Psoas muscle (tissue), 8 donors: ENCODE data around the gene MPP7. TPM values are rescaled to one million over a fixed set of nuclear protein-coding genes. Genes with fewer than 3 reads are reported as not detected.

Experiments used
- ATAC-seq, 4 donors: fragments of 200-7000 bp; cut with Tn5 transposase; one replicate each; pipeline ENCODE4 v1.9.1; 2020; ENCODE audit warnings: moderate library complexity in 3 of 4, mild to moderate bottlenecking in 2 of 4
- DNase-seq, 2 donors: peaks; one replicate each; pipeline ENCODE4 v3.0.0-alpha.2; 2020
- H3K27ac ChIP-seq: fragments of 200-600 bp; one replicate; pipeline ENCODE4 v1.8.0; 2022
- H3K27me3 ChIP-seq, 3 donors: fragments of 200-600 bp in 1 of 3; one replicate each; pipeline versions ENCODE4 v1.6.1 to v1.8.0; 2013 to 2022; ENCODE audit warnings: low read length in 2 of 3, mild to moderate bottlenecking in 2 of 3, moderate library complexity in 1 of 3; ENCODE audit not compliant: insufficient read depth in 3 of 3
- H3K36me3 ChIP-seq, 2 donors: fragments of 200-600 bp in 1 of 2; one replicate each; pipeline versions ENCODE4 v1.6.1 to v1.8.0; 2013 to 2022; ENCODE audit warnings: low read depth in 1 of 2, mild to moderate bottlenecking in 1 of 2, moderate library complexity in 1 of 2; ENCODE audit not compliant: insufficient read depth in 1 of 2
- H3K4me1 ChIP-seq: fragments of 200-600 bp; one replicate; pipeline ENCODE4 v1.8.0; 2022
- H3K4me3 ChIP-seq: fragments of 200-600 bp; one replicate; pipeline ENCODE4 v1.8.0; 2022; ENCODE audit warnings: mild to moderate bottlenecking
- H3K9me3 ChIP-seq: fragments of 200-600 bp; one replicate; pipeline ENCODE4 v1.8.0; 2022
- CTCF ChIP-seq: fragments of 200-600 bp; IDR thresholded peaks from one replicate; pipeline ENCODE4 v1.8.0; 2022; ENCODE audit warnings: antibody characterized with exemption
- WGBS, 3 donors: extraction: QIAGEN DNeasy Blood & Tissue Kit; methylation state at CpG; one replicate each; pipeline versions ENCODE4 v1.1.6 to v1.1.7; 2013; 5-methylcytosine and 5-hydroxymethylcytosine counted together
- intact Hi-C, 2 donors: fragments of 100-400 bp; cut with DNase I; formaldehyde crosslinking; loops; one replicate each; pipeline versions ENCODE4 v1.11.0 to v1.14.2; 2022
- polyA plus RNA-seq, 3 donors: library from polyadenylated mRNA; stranded (reverse); fragments of 200-250 nt; gene quantifications; one replicate each; pipeline ENCODE4 v1.2.3, GENCODE V29; 2013
- total RNA-seq, 4 donors: library from RNA; stranded (reverse); fragmentation: NEBNext Ultra II Directional in 2 of 4; extraction: Animal tissue kit (Norgen Biotek cat#: 25700) in 2 of 4; gene quantifications; one replicate each; pipeline versions ENCODE4 v1.2.1 to v1.2.4, GENCODE V29; 2021 to 2023
- donor health status: healthy with polysubstance abuse.
- donor health status: DM: no; HTN: no; CAD: no; lungs with moderate emphysema.
- donor health status: Bipolar disorder and iron deficiency.
- donor health status: healthy.
- donor health status: DM: yes; HTN: yes; CAD: no.
- donor health status: DM: no; HTN: no; CAD: no.
- donor health status: DM: no; HTN: no; CAD: no.
- donor health status: DM: yes; HTN: yes; CAD: no.

Gene MPP7
- total and polyA plus RNA-seq, 7 donors: 2.3 to 12.5 (median 11.3) TPM

- Histone ChIP-seq H3K4me3 (peak overlapping the region; percentile 14), H3K36me3 (no peaks in the 10 kb centered on the region), H3K27ac (peak overlapping the region; percentile 82), H3K27me3 (no peaks in the 10 kb centered on the region), H3K4me1 (peaks cover 62% of the 10 kb centered on the region), H3K9me3 (no peaks in the 10 kb centered on the region)
- DNase-seq: no peak
- ATAC-seq: peak; percentile 23 to 51 (median 30)
- intact Hi-C loops: no loop called here
- TF ChIP-seq CTCF: no peak
- WGBS, 3 donors: 62 to 69% (median 64%) methylated on average over 4 of the region's 4 CpGs
Measured at GRCh38 chr10:28279878-28280277, 23.0 kb downstream of the MPP7 start.

- Histone ChIP-seq H3K9me3 (no peaks in the 10 kb centered on the region), H3K27me3 (no peaks in the 10 kb centered on the region), H3K4me3 (peak overlapping the region; percentile 14), H3K27ac (peak overlapping the region; percentile 82), H3K36me3 (no peaks in the 10 kb centered on the region), H3K4me1 (peaks cover 58% of the 10 kb centered on the region)
- TF ChIP-seq CTCF: no peak
- 30 to 41% (median 38%) methylated on average over 4 of the region's 4 CpGs for WGBS, 3 donors
- DNase-seq (no peak), ATAC-seq (peak; percentile 41 to 74 (median 65))
- intact Hi-C loops: no loop called here
Measured at GRCh38 chr10:28278842-28279241, 24.0 kb downstream of the MPP7 start.

- TF ChIP-seq CTCF: no peak
- intact Hi-C loops: no loop called here
- ATAC-seq: no peak
Measured at GRCh38 chr10:28276384-28276783, 26.5 kb downstream of the MPP7 start.

GRCh38 chr10:28274475-28274874, 28.4 kb downstream of the MPP7 start:
- Histone ChIP-seq H3K4me3 (no peak overlapping the region), H3K36me3 (no peaks in the 10 kb centered on the region), H3K4me1 (peaks cover 33% of the 10 kb centered on the region), H3K9me3 (no peaks in the 10 kb centered on the region), H3K27ac (no peak overlapping the region), H3K27me3 (no peaks in the 10 kb centered on the region)
- intact Hi-C loops: no loop called here
- DNase-seq (no peak), ATAC-seq (no peak)
- TF ChIP-seq CTCF: no peak

More at GRCh38 chr10:28276384-28276783, 26.5 kb downstream of the MPP7 start:
- Histone ChIP-seq H3K4me3 (no peak overlapping the region), H3K4me1 (peaks cover 43% of the 10 kb centered on the region), H3K27ac (peak overlapping the region; percentile 82), H3K9me3 (no peaks in the 10 kb centered on the region), H3K27me3 (no peaks in the 10 kb centered on the region), H3K36me3 (no peaks in the 10 kb centered on the region)
- 69 to 90% (median 83%) methylated on average over 4 of the region's 4 CpGs for whole genome bisulfite sequencing, 3 donors
- no peak for DNase-seq

DNA sequence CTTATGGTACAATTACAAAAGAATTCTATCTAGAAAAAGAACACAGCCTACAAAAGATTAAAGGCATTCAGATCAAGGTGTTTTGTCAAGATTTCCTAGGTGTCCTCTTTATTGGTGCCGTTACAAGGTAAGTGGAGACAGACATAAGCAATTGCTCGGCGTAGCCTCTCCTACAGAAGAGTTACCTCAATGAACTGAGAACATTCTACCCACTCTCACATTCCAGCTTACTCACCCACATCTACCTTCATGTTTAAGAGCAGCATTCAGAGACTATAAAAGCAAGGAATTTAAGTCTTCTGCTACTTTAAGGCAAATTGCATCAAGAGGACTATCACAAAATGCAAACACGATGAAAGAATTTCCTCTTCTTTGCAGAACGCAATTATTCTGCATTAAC, 29.5 kb downstream of the MPP7 start:
- 90 to 94% (median 92%) methylated on average over 5 of the region's 5 CpGs for WGBS, 3 donors
- Histone ChIP-seq H3K4me1 (peaks cover 28% of the 10 kb centered on the region), H3K27ac (no peak overlapping the region), H3K36me3 (no peaks in the 10 kb centered on the region), H3K4me3 (no peak overlapping the region), H3K9me3 (no peaks in the 10 kb centered on the region), H3K27me3 (no peaks in the 10 kb centered on the region)
- ATAC-seq (no peak), DNase-seq (no peak)
- no peak for TF ChIP-seq CTCF
- intact Hi-C loops: no loop called here
